ENCODE data around the gene KCTD20.

DNA sequence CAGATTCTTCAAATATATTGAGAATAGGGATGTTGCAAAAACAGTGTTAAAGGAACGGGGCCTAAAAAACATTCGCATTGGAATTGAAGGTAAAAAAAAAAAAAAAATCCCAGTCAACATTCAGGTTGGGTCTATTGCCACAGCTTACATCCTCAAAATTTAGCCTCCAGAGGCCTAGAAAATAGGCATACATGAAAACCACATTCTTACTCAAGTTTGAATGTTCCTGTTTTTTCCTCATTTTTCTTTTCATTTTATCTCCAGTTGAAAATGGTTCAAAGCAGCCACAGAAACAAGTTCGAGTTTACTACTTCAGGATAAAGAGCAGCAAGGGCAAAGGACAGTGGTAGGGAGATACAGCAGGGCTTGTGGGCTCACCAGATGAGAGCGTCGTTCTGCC lies 41.9 kb downstream of the KCTD20 start:
- no peak for TF ChIP-seq POLR2AphosphoS5 (IDR thresholded peaks at IDR 0.05)
- no peak for TF ChIP-seq POLR2A (IDR thresholded peaks at IDR 0.05; ENCODE audit: low read depth)
